GM23248 (cell line): ENCODE data around the gene RAN. TPM values are rescaled to one million over a fixed set of nuclear protein-coding genes. Genes with fewer than 3 reads are reported as not detected.
"Not testable (repeated sequence)": the region's sequence is repeated elsewhere in the genome, so short reads cannot be mapped to it uniquely, and the experiment has no call there.

Experiments
- DNase-seq: peaks from one replicate; pipeline ENCODE4 v3.0.0-alpha.2; 2015
- H2AFZ ChIP-seq: fragments of 200-600 bp; sonication (generic); 2 replicates; pipeline ENCODE4 v1.6.1; 2016; ENCODE audit warnings: antibody characterized with exemption
- H3F3A ChIP-seq: fragments of 200-600 bp; sonication (generic); 2 replicates; pipeline ENCODE4 v1.6.1; 2016; ENCODE audit warnings: mild to moderate bottlenecking, antibody characterized with exemption, mixed run types; ENCODE audit not compliant: insufficient read depth
- H3K27ac ChIP-seq: fragments of 200-600 bp; sonication (generic); 2 replicates; pipeline ENCODE4 v1.5.1; 2016; ENCODE audit warnings: mild to moderate bottlenecking
- H3K27me3 ChIP-seq: fragments of 200-600 bp; sonication (generic); replicated peaks from 2 replicates; pipeline ENCODE4 v1.6.1; 2016; ENCODE audit warnings: mild to moderate bottlenecking; ENCODE audit not compliant: insufficient read depth
- H3K36me3 ChIP-seq: fragments of 200-600 bp; sonication (generic); 2 replicates; pipeline ENCODE4 v1.6.1; 2016; ENCODE audit warnings: low read depth, mild to moderate bottlenecking
- H3K4me1 ChIP-seq: fragments of 200-600 bp; sonication (generic); 2 replicates; pipeline ENCODE4 v1.6.1; 2016; ENCODE audit warnings: mild to moderate bottlenecking; ENCODE audit not compliant: insufficient read depth
- H3K4me2 ChIP-seq: fragments of 200-600 bp; sonication (generic); one replicate; pipeline ENCODE4 v1.6.1; 2016; ENCODE audit warnings: mild to moderate bottlenecking; ENCODE audit not compliant: unreplicated experiment
- H3K4me3 ChIP-seq: fragments of 200-600 bp; sonication (generic); 2 replicates; pipeline ENCODE4 v1.5.1; 2016; ENCODE audit warnings: mild to moderate bottlenecking
- H3K79me2 ChIP-seq: fragments of 200-600 bp; sonication (generic); 2 replicates; pipeline ENCODE4 v1.6.1; 2016; ENCODE audit warnings: mild to moderate bottlenecking; ENCODE audit not compliant: insufficient read depth
- H3K9ac ChIP-seq: fragments of 200-600 bp; sonication (generic); 2 replicates; pipeline ENCODE4 v1.6.1; 2016; ENCODE audit warnings: mild to moderate bottlenecking
- H3K9me2 ChIP-seq: fragments of 200-600 bp; sonication (generic); 2 replicates; pipeline ENCODE4 v1.6.1; 2016; ENCODE audit warnings: mixed run types, mild to moderate bottlenecking, moderate library complexity; ENCODE audit not compliant: insufficient read depth
- H3K9me3 ChIP-seq: fragments of 200-600 bp; sonication (generic); one replicate; pipeline ENCODE4 v1.6.1; 2017; ENCODE audit warnings: low read depth
- H4K20me1 ChIP-seq: fragments of 200-600 bp; sonication (generic); 2 replicates; pipeline ENCODE4 v1.6.0; 2016; ENCODE audit not compliant: insufficient read depth
- EZH2 ChIP-seq: fragments of 200-600 bp; sonication (generic); IDR thresholded peaks from 2 replicates; pipeline ENCODE4 v1.6.1; 2018; ENCODE audit warnings: antibody characterized with exemption, mild to moderate bottlenecking; ENCODE audit not compliant: insufficient read depth, poor library complexity, severe bottlenecking
- EZH2phosphoT487 ChIP-seq: fragments of 200-600 bp; sonication (generic); IDR thresholded peaks from 2 replicates; pipeline ENCODE4 v1.6.1; 2018; ENCODE audit warnings: antibody characterized with exemption, moderate library complexity, mild to moderate bottlenecking, low read depth; ENCODE audit not compliant: insufficient read depth
- WGBS, 2 experiments: methylation state at CpG; one replicate each; pipeline ENCODE4 v1.1.6; 2015 to 2017; ENCODE audit warnings: low lambda C conversion rate in 2 of 2, low coverage in 1 of 2; ENCODE audit errors: missing lambda C conversion rate in 2 of 2; 5-methylcytosine and 5-hydroxymethylcytosine counted together
- in situ Hi-C: fragments of 300-500 bp; cut with MboI; formaldehyde crosslinking; loops from 2 replicates; pipeline ENCODE4 v1.15.0; 2020
- polyA plus RNA-seq: library from polyadenylated mRNA; unstranded; fragments of >200 nt; fragmentation: Nextera tagmentation; extraction: Ambion mirVana; gene quantifications from 2 replicates; pipeline ENCODE4 v1.2.1, GENCODE V29; 2016
- total RNA-seq: library from RNA; depleted of rRNA; stranded (reverse); fragments of >200 nt; shearing (Covaris generic); gene quantifications from 2 replicates; pipeline ENCODE4 v1.2.3, GENCODE V29; 2014

The RAN gene
- total and polyA plus RNA-seq, 2 experiments from 2014 or later: 541 to 1,090 TPM

- Histone ChIP-seq H3K9me2 (no peaks in the 10 kb centered on the region), H3K4me1 (peaks cover 18% of the 10 kb centered on the region), H3K36me3 (peaks cover 48% of the 10 kb centered on the region), H4K20me1 (0 out of 2 replicates have a peak, but pooled peaks cover 3% of the 10 kb centered on the region), H3F3A (peaks cover 61% of the 10 kb centered on the region), H3K4me2 (peak overlapping the region; percentile 96), H2AFZ (no peak overlapping the region), H3K9me3 (no peaks in the 10 kb centered on the region), H3K9ac (no peak overlapping the region), H3K4me3 (no peak overlapping the region), H3K27ac (no peak overlapping the region), H3K27me3 (no peaks in the 10 kb centered on the region), H3K79me2 (peaks cover 34% of the 10 kb centered on the region)
- whole genome bisulfite sequencing, 2 experiments: 91 to 92% methylated on average over 10 of the region's 10 CpGs
- in situ Hi-C loops: no loop called here
- no peak for DNase-seq
- no peak for TF ChIP-seq EZH2phosphoT487
- no peak for TF ChIP-seq EZH2
Observed at GRCh38 chr12:130874696-130875095, 2.8 kb downstream of the RAN start.

GRCh38 chr12:130875193-130875592 lies 3.3 kb downstream of the RAN start:
- TF ChIP-seq EZH2phosphoT487 (no peak), EZH2 (no peak)
- WGBS, 2 experiments: 81 to 82% methylated on average over 5 of the region's 5 CpGs
- Histone ChIP-seq H3K27ac (no peak overlapping the region), H2AFZ (no peak overlapping the region), H3K36me3 (peaks cover 48% of the 10 kb centered on the region), H3K9me3 (no peaks in the 10 kb centered on the region), H3F3A (peaks cover 60% of the 10 kb centered on the region), H4K20me1 (0 out of 2 replicates have a peak, but pooled peaks cover 3% of the 10 kb centered on the region), H3K4me2 (no peak overlapping the region), H3K9me2 (no peaks in the 10 kb centered on the region), H3K27me3 (no peaks in the 10 kb centered on the region), H3K79me2 (peaks cover 34% of the 10 kb centered on the region), H3K4me1 (peaks cover 18% of the 10 kb centered on the region), H3K9ac (no peak overlapping the region), H3K4me3 (no peak overlapping the region)
- in situ Hi-C loops: no loop called here
- DNase-seq: no peak

GRCh38 chr12:130875708-130876107 lies 3.8 kb downstream of the RAN start:
- H2AFZ ChIP-seq, H3K27ac ChIP-seq, in situ Hi-C loops, H3K4me2 ChIP-seq, H3K9me2 ChIP-seq, H4K20me1 ChIP-seq, H3K27me3 ChIP-seq, H3K9ac ChIP-seq, H3K4me3 ChIP-seq, DNase-seq, H3K9me3 ChIP-seq: not testable (repeated sequence)
- H3K4me1 ChIP-seq: peaks cover 18% of the 10 kb centered on the region
- H3F3A ChIP-seq: peaks cover 54% of the 10 kb centered on the region
- peaks cover 34% of the 10 kb centered on the region for H3K79me2 ChIP-seq
- WGBS, 2 experiments: 85 to 86% methylated on average over 11 of the region's 11 CpGs
- peaks cover 48% of the 10 kb centered on the region for H3K36me3 ChIP-seq

GRCh38 chr12:130876297-130876696 lies 4.4 kb downstream of the RAN start:
- in situ Hi-C loops: no loop called here
- peaks cover 48% of the 10 kb centered on the region for H3K36me3 ChIP-seq

GRCh38 chr12:130876758-130877157 lies 4.9 kb downstream of the RAN start:
- H3K27me3 ChIP-seq: no peaks in the 10 kb centered on the region
- no peak overlapping the region for H3K9ac ChIP-seq
- DNase-seq: no peak
- peaks cover 34% of the 10 kb centered on the region for H3K79me2 ChIP-seq
- H3K9me3 ChIP-seq: no peaks in the 10 kb centered on the region
- H4K20me1 ChIP-seq: 0 out of 2 replicates have a peak, but pooled peaks cover 3% of the 10 kb centered on the region
- peaks cover 54% of the 10 kb centered on the region for H3F3A ChIP-seq
- H3K27ac ChIP-seq: no peak overlapping the region
- 78 to 87% methylated on average over 3 of the region's 3 CpGs for WGBS, 2 experiments
- H3K4me1 ChIP-seq: peaks cover 18% of the 10 kb centered on the region
- H2AFZ ChIP-seq: no peak overlapping the region
- H3K4me3 ChIP-seq: no peak overlapping the region
- no peaks in the 10 kb centered on the region for H3K9me2 ChIP-seq
- H3K36me3 ChIP-seq: peaks cover 48% of the 10 kb centered on the region
- in situ Hi-C loops: no loop called here
- H3K4me2 ChIP-seq: no peak overlapping the region
- TF ChIP-seq EZH2 (no peak), EZH2phosphoT487 (no peak)

More at GRCh38 chr12:130876297-130876696, 4.4 kb downstream of the RAN start:
- Histone ChIP-seq H3K9me2 (no peaks in the 10 kb centered on the region), H3F3A (peaks cover 54% of the 10 kb centered on the region), H3K4me1 (peaks cover 18% of the 10 kb centered on the region), H4K20me1 (0 out of 2 replicates have a peak, but pooled peaks cover 3% of the 10 kb centered on the region), H3K9ac (no peak overlapping the region), H3K4me3 (no peak overlapping the region), H3K9me3 (no peaks in the 10 kb centered on the region), H3K79me2 (peaks cover 34% of the 10 kb centered on the region), H3K27me3 (no peaks in the 10 kb centered on the region), H2AFZ (no peak overlapping the region), H3K4me2 (no peak overlapping the region), H3K27ac (no peak overlapping the region)
- no peak for DNase-seq
- no peak for TF ChIP-seq EZH2phosphoT487
- no peak for TF ChIP-seq EZH2
